BLaER1 treated with 17β-estradiol and CSF1 and Interleukin-3, amounts not matched to agents 10 nM and 100 nM (cell line): ENCODE results near the gene FGF2.

Source experiments
- H3K27ac ChIP-seq, 11 experiments: shearing (Covaris generic); formaldehyde crosslinking; 2 replicates each; pipeline ENCODE4 v1.8.1; 2022
- H3K27me3 ChIP-seq, 11 experiments: shearing (Covaris generic); formaldehyde crosslinking; 2 replicates each; pipeline ENCODE4 v1.8.1; 2022
- H3K36me3 ChIP-seq, 11 experiments: shearing (Covaris generic); formaldehyde crosslinking; 2 replicates each; pipeline ENCODE4 v1.8.1; 2022
- H3K4me1 ChIP-seq, 10 experiments: shearing (Covaris generic); formaldehyde crosslinking; 2 replicates each; pipeline ENCODE4 v1.8.1; 2022
- H3K4me2 ChIP-seq, 11 experiments: shearing (Covaris generic); formaldehyde crosslinking; 2 replicates each; pipeline ENCODE4 v1.8.1; 2022
- H3K4me3 ChIP-seq, 10 experiments: shearing (Covaris generic); formaldehyde crosslinking; 2 replicates each; pipeline ENCODE4 v1.8.1; 2022
- H3K9ac ChIP-seq, 11 experiments: shearing (Covaris generic); formaldehyde crosslinking; 2 replicates each; pipeline ENCODE4 v1.8.1; 2022
- H3K9me3 ChIP-seq, 11 experiments: shearing (Covaris generic); formaldehyde crosslinking; replicated peaks in 1 of 11; 2 replicates each; pipeline ENCODE4 v1.8.1; 2022
- H4K20me1 ChIP-seq, 11 experiments: shearing (Covaris generic); formaldehyde crosslinking; 2 replicates each; pipeline ENCODE4 v1.8.1; 2022
- Cebpa-rat ChIP-seq, 11 experiments: shearing (Covaris generic); IDR thresholded peaks; 2 replicates each; pipeline ENCODE4 v1.8.1; 2022

Gene FGF2

GRCh38 chr4:122906859-122907305 is 80.3 kb downstream of the FGF2 start:
- H3K9ac ChIP-seq = no peak overlapping the region
- no peak for TF ChIP-seq Cebpa-rat (IDR thresholded peaks at IDR 0.05)
- H3K27me3 ChIP-seq = no peaks in the 10 kb centered on the region
- no peaks in the 10 kb centered on the region for H3K9me3 ChIP-seq
- H4K20me1 ChIP-seq = no peaks in the 10 kb centered on the region
- peaks cover 0 to 24% (median 4%) of the 10 kb centered on the region in 11 experiments; a peak in 7 of 22 replicates for H3K36me3 ChIP-seq
- H3K4me3 ChIP-seq = no peak overlapping the region
- no peaks in the 10 kb centered on the region for H3K4me1 ChIP-seq
- H3K27ac ChIP-seq = no peak overlapping the region
- H3K4me2 ChIP-seq = no peak overlapping the region

GRCh38 chr4:122908223-122908622 is 81.6 kb downstream of the FGF2 start:
- no peak overlapping the region for H3K4me2 ChIP-seq
- no peak overlapping the region for H3K4me3 ChIP-seq
- H4K20me1 ChIP-seq = no peaks in the 10 kb centered on the region
- no peaks in the 10 kb centered on the region for H3K9me3 ChIP-seq
- no peak for TF ChIP-seq Cebpa-rat (IDR thresholded peaks at IDR 0.05)
- no peak overlapping the region for H3K9ac ChIP-seq
- H3K27ac ChIP-seq = no peak overlapping the region
- peaks cover 0 to 28% (median 6%) of the 10 kb centered on the region in 11 experiments; a peak in 7 of 22 replicates for H3K36me3 ChIP-seq
- no peaks in the 10 kb centered on the region for H3K4me1 ChIP-seq
- no peaks in the 10 kb centered on the region for H3K27me3 ChIP-seq

- no peaks in the 10 kb centered on the region for H3K27me3 ChIP-seq
These were observed 83.1 kb downstream of the FGF2 start for GRCh38 chr4:122909683-122910082.

GRCh38 chr4:122911588-122911987 is 85.0 kb downstream of the FGF2 start:
- no peak overlapping the region for H3K4me3 ChIP-seq
- no peak for TF ChIP-seq Cebpa-rat (IDR thresholded peaks at IDR 0.05)
- H3K9ac ChIP-seq = no peak overlapping the region
- peaks cover 0 to 18% (median 0%) of the 10 kb centered on the region in 11 experiments; a peak in 7 of 22 replicates for H3K36me3 ChIP-seq
- H3K4me2 ChIP-seq = no peak overlapping the region
- H3K27ac ChIP-seq = no peak overlapping the region
- no peaks in the 10 kb centered on the region for H4K20me1 ChIP-seq
- no peaks in the 10 kb centered on the region for H3K27me3 ChIP-seq
- no peaks in the 10 kb centered on the region for H3K9me3 ChIP-seq
- H3K4me1 ChIP-seq = no peaks in the 10 kb centered on the region

More at GRCh38 chr4:122909683-122910082, 83.1 kb downstream of the FGF2 start:
- Histone ChIP-seq H3K9me3 (no peaks in the 10 kb centered on the region), H3K4me3 (no peak overlapping the region), H3K4me2 (no peak overlapping the region), H3K36me3 (peaks cover 0 to 23% (median 5%) of the 10 kb centered on the region in 11 experiments; a peak in 7 of 22 replicates), H3K27ac (no peak overlapping the region), H3K9ac (no peak overlapping the region), H3K4me1 (no peaks in the 10 kb centered on the region), H4K20me1 (no peaks in the 10 kb centered on the region)
- TF ChIP-seq Cebpa-rat (IDR thresholded peaks at IDR 0.05) = no peak

- H3K4me3 ChIP-seq = no peak overlapping the region
- H3K4me1 ChIP-seq = no peaks in the 10 kb centered on the region
- no peak overlapping the region for H3K4me2 ChIP-seq
- no peak overlapping the region for H3K9ac ChIP-seq
- no peak overlapping the region for H3K27ac ChIP-seq
- no peaks in the 10 kb centered on the region for H3K27me3 ChIP-seq
- peaks cover 0 to 18% (median 0%) of the 10 kb centered on the region in 11 experiments; a peak in 7 of 22 replicates for H3K36me3 ChIP-seq
- H4K20me1 ChIP-seq = no peaks in the 10 kb centered on the region; a peak in 1 of 22 replicates
- no peaks in the 10 kb centered on the region for H3K9me3 ChIP-seq
- TF ChIP-seq Cebpa-rat (IDR thresholded peaks at IDR 0.05) = no peak
These were observed 86.4 kb downstream of the FGF2 start for GRCh38 chr4:122912810-122913575.

GRCh38 chr4:122914292-122914904 is 87.8 kb downstream of the FGF2 start:
- Histone ChIP-seq H3K4me3 (no peak overlapping the region), H3K27ac (no peak overlapping the region), H3K4me2 (no peak overlapping the region), H3K9ac (no peak overlapping the region), H3K36me3 (peaks cover 0 to 18% (median 0%) of the 10 kb centered on the region in 11 experiments; a peak in 6 of 22 replicates), H3K27me3 (no peaks in the 10 kb centered on the region), H4K20me1 (no peaks in the 10 kb centered on the region; a peak in 1 of 22 replicates), H3K4me1 (no peaks in the 10 kb centered on the region), H3K9me3 (no peaks in the 10 kb centered on the region)
- TF ChIP-seq Cebpa-rat (IDR thresholded peaks at IDR 0.05) = no peak

- no peak for TF ChIP-seq Cebpa-rat (IDR thresholded peaks at IDR 0.05)
- Histone ChIP-seq H4K20me1 (no peaks in the 10 kb centered on the region; a peak in 1 of 22 replicates), H3K27ac (no peak overlapping the region), H3K4me1 (no peaks in the 10 kb centered on the region), H3K27me3 (no peaks in the 10 kb centered on the region), H3K4me2 (no peak overlapping the region), H3K9me3 (no peaks in the 10 kb centered on the region), H3K9ac (no peak overlapping the region), H3K36me3 (peaks cover 0 to 18% (median 0%) of the 10 kb centered on the region in 11 experiments; a peak in 6 of 22 replicates), H3K4me3 (no peak overlapping the region)
These were observed 88.3 kb downstream of the FGF2 start for GRCh38 chr4:122914938-122915337.

- H3K4me3 ChIP-seq = no peak overlapping the region
- H3K4me2 ChIP-seq = no peak overlapping the region
- no peaks in the 10 kb centered on the region; a peak in 1 of 22 replicates for H3K27me3 ChIP-seq
- H3K4me1 ChIP-seq = peaks cover 0 to 10% (median 7%) of the 10 kb centered on the region in 10 experiments; a peak in 10 of 20 replicates
- no peak overlapping the region for H3K27ac ChIP-seq
- H4K20me1 ChIP-seq = no peaks in the 10 kb centered on the region; a peak in 1 of 22 replicates
- no peak overlapping the region for H3K9ac ChIP-seq
- peaks cover 0 to 11% (median 0%) of the 10 kb centered on the region in 11 experiments; a peak in 4 of 22 replicates for H3K36me3 ChIP-seq
- TF ChIP-seq Cebpa-rat (IDR thresholded peaks at IDR 0.05) = no peak
- H3K9me3 ChIP-seq = no peaks in the 10 kb centered on the region
These were observed 91.1 kb downstream of the FGF2 start for GRCh38 chr4:122917731-122918130.

- Histone ChIP-seq H3K4me2 (no peak overlapping the region), H3K27ac (no peak overlapping the region), H3K4me3 (no peak overlapping the region)
These were observed 93.8 kb downstream of the FGF2 start for GRCh38 chr4:122920473-122920872.

More at GRCh38 chr4:122920473-122920872, 93.8 kb downstream of the FGF2 start:
- Histone ChIP-seq H3K4me1 (peaks cover 12 to 22% (median 19%) of the 10 kb centered on the region in 10 experiments), H4K20me1 (peaks cover 0 to 6% (median 0%) of the 10 kb centered on the region in 11 experiments; a peak in 3 of 22 replicates), H3K9me3 (no peaks in the 10 kb centered on the region), H3K36me3 (peaks cover 0 to 5% (median 0%) of the 10 kb centered on the region in 11 experiments; a peak in 2 of 22 replicates), H3K9ac (no peak overlapping the region), H3K27me3 (no peaks in the 10 kb centered on the region; a peak in 1 of 22 replicates)
- TF ChIP-seq Cebpa-rat (IDR thresholded peaks at IDR 0.05) = no peak
